T-helper 1 cell treated with Interleukin-12 subunit alpha and Interleukin-12 subunit beta and Interleukin-4 antibody, amounts not matched to agents 30 μg/mL and 1 μg/mL, for 36 hours (primary cell): ENCODE data around the gene RBM34.
"Not testable (repeated sequence)": the region's sequence is repeated elsewhere in the genome, so short reads cannot be mapped to it uniquely, and the experiment has no call there.

Experiments
- H3K27ac Mint-ChIP-seq: one replicate; pipeline ENCODE4 v1.8.0; 2021; ENCODE audit warnings: mild to moderate bottlenecking, mixed read lengths
- H3K27me3 Mint-ChIP-seq: one replicate; pipeline ENCODE4 v1.8.0; 2021; ENCODE audit warnings: low read depth, mixed read lengths
- H3K36me3 Mint-ChIP-seq: one replicate; pipeline ENCODE4 v1.8.0; 2021; ENCODE audit warnings: low read depth, mixed read lengths
- H3K4me1 Mint-ChIP-seq: one replicate; pipeline ENCODE4 v1.8.0; 2021; ENCODE audit warnings: low read depth, mixed read lengths
- H3K4me3 Mint-ChIP-seq: one replicate; pipeline ENCODE4 v1.8.0; 2021; ENCODE audit warnings: mild to moderate bottlenecking, moderate library complexity, mixed read lengths
- H3K9me3 Mint-ChIP-seq: one replicate; pipeline ENCODE4 v1.8.0; 2021; ENCODE audit warnings: mixed read lengths

RBM34 gene

DNA sequence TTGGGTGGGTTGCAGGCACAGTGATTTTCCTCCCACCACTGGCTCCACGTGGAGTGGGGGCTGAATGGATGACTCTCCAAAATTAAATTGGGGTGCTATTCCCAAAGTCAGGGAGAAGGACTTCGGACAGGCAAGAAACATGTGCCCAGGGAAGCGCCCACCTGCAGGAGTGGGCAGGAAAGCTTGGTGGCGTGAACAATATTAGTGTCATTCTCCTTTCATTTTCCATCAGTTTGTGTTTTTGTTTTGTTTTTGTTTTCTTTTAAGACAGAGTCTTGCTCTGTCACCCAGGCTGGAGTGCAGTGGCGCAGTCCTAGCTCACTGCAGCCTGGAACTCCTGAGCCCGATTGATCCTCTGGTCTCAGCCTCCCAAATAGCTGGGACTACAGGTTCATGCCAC lies 62.5 kb downstream of the RBM34 start:
- no peak overlapping the region for H3K27ac Mint-ChIP-seq
- H3K4me3 Mint-ChIP-seq, result no peak overlapping the region
- H3K36me3 Mint-ChIP-seq, result peaks cover 2% of the 10 kb centered on the region
- H3K27me3 Mint-ChIP-seq, result no peaks in the 10 kb centered on the region
- peaks cover 18% of the 10 kb centered on the region for H3K4me1 Mint-ChIP-seq
- H3K9me3 Mint-ChIP-seq, result no peaks in the 10 kb centered on the region

DNA sequence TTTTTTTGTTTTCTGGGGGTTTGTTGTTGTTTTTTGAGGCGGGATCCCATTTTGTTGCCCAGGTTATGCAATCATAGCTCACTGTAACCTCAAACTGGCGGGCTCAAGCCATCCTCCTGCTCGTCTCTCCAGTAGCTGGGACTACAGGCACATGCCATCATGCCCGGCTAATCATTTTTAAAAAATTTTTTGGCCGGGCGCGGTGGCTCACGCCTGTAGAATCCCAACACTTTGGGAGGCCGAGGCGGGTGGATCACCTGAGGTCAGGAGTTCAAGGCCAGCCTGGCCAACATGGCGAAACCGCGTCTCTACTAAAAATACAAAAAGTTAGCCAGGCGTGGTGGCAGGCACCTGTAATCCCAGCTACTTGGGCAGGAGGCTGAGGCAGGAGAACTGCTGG lies 63.5 kb downstream of the RBM34 start:
- H3K9me3 Mint-ChIP-seq, H3K27me3 Mint-ChIP-seq, H3K27ac Mint-ChIP-seq, H3K4me3 Mint-ChIP-seq, H3K36me3 Mint-ChIP-seq: not testable (repeated sequence)
- H3K4me1 Mint-ChIP-seq, result peaks cover 16% of the 10 kb centered on the region

DNA sequence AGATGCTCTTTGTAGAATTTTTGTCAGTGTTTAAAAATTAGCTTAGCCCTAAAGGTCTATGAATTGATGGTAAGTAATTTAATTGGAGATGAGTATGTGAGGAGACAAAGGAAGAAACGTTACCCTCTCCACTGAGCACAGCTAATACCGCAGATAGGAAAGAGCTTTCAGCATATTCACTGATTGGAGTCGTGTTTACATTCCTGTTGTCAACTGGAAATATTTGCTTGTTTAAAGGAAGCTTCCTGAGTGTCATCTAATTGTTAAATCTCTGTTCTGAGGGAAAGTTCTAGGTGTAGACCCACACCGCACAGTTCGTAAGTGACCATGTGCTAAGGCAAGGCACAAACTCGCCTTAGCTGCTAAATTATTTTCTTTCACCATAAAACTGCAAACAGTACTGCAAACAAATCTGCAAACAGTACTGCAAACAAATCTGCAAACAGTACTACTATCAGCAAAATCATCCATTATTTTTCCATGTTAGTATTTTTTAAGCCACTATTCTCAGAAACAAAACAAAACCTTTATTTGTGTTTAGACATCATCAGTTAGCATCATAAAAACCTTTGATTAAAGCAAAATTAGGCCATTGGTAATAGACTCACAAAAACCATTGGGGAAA lies 65.0 kb downstream of the RBM34 start:
- H3K4me3 Mint-ChIP-seq, result no peak overlapping the region
- no peak overlapping the region for H3K27ac Mint-ChIP-seq
- H3K27me3 Mint-ChIP-seq, result no peaks in the 10 kb centered on the region
- peaks cover 8% of the 10 kb centered on the region for H3K4me1 Mint-ChIP-seq
- no peaks in the 10 kb centered on the region for H3K9me3 Mint-ChIP-seq
- no peaks in the 10 kb centered on the region for H3K36me3 Mint-ChIP-seq

DNA sequence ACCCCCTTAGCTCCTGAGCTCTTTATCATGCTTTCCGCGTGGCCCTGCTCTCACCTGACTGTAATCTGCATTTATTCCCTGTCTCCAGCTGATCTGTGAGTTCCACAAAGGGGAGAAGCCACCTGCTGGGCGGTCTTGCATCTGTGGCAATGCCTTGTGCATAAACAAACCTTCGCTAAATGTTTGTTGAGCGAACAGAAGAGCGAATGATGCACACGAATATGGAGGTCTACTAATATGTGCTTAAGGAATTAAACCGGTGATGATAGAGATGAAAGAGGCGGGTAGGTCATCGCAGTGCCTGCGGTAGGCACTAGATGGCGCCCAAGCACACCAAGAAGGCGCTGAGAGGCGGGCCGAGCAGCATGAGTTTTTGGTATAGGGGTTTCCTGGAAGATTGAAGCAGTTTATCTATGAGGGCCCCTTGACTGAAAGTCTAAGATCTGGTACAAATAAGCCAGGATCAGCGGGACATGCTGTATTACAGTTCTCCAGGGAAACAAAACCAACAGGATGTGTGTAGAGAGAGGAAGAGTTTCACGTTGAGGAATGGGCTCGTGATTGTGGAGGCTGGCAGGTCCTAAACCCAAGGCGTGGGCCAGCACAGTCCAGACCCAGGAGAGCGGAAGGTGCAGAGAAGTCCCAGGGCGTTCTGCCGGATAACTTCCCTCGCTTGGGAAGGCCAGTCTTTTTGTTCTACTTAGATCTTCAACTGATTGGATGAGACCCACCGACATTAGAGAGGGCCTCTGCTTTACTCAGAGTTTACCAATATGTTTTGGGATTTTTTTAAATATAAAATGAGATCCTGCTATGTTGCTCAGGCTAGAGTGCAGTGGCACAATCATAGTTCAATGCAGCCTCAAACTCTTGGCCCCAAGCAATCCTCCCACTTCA lies 67.1 kb downstream of the RBM34 start:
- H3K27ac Mint-ChIP-seq, result no peak overlapping the region
- no peaks in the 10 kb centered on the region for H3K27me3 Mint-ChIP-seq
- no peaks in the 10 kb centered on the region for H3K9me3 Mint-ChIP-seq
- no peak overlapping the region for H3K4me3 Mint-ChIP-seq
- peaks cover 10% of the 10 kb centered on the region for H3K4me1 Mint-ChIP-seq
- H3K36me3 Mint-ChIP-seq, result no peaks in the 10 kb centered on the region

DNA sequence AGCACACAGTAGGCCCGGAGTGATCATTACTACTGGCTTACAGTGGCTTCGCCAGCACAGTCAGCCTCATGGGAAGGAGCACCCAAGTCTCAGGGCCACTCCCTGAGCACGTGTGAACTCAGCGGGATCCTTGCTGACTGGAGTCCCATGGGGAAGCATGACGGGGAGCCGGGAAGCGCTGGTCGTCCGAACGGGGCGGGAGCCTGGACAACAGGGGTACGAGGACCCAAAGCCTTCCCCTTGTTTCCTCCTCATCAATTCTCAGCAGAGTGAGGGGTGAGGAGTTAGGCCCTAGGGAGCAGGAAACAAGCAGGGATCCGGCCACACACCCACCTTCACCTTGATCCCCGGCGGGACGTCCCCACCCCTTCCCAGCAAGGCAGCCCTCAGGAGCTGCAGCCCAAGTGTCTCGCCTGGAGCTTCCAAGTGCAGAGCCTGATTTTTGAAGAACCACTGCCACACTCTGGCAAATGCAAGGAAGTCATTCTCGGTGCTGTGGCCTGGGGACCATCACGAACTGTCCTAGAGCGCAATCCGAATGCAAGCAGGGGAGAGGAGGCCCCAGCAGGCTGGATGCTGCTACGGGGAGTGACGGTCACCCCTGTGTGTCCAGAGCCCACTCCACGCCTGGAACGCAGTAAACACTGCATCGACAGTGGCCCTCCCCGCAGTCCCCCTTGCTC lies 67.9 kb downstream of the RBM34 start:
- Mint-ChIP-seq H3K27ac (no peak overlapping the region), H3K36me3 (no peaks in the 10 kb centered on the region), H3K27me3 (no peaks in the 10 kb centered on the region), H3K4me3 (no peak overlapping the region), H3K9me3 (no peaks in the 10 kb centered on the region), H3K4me1 (peaks cover 10% of the 10 kb centered on the region)

DNA sequence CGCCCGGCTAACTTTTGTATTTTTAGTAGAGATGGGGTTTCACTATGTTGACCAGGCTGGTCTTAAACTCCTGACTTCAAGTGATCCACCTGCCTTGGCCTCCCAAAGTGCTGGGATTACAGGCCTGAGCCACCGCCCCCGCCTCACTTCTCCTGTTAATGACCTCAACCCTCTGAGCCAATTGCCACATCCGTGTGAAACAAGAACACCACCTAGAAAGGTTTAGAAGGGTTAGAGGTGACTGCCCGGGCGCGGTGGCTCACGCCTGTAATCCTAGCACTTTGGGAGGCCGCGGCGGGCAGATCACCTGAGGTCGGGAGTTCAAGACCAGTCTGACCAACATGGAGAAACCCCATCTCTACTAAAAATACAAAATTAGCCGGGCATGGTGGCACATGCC lies 68.6 kb downstream of the RBM34 start:
- not testable (repeated sequence) for H3K9me3 Mint-ChIP-seq, H3K27me3 Mint-ChIP-seq, H3K4me3 Mint-ChIP-seq, H3K36me3 Mint-ChIP-seq, H3K27ac Mint-ChIP-seq
- H3K4me1 Mint-ChIP-seq, result peaks cover 10% of the 10 kb centered on the region

DNA sequence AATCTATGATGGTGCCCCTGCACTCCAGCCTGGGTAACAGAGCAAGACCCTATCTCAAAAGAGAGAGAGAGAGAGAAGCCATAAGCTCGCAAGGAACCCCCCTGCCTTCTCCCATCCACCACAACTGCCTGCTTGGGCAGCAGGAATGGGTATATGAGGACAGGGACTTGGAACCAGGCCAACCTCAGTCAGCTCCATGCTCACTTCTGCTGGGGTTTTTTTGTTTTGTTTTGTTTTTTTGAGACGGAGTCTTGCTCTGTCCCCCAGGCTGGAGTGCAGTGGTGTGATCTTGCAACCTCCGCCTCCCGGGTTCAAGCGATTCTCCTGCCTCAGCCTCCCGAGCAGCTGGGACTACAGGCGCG lies 69.0 kb downstream of the RBM34 start:
- not testable (repeated sequence) for H3K27me3 Mint-ChIP-seq, H3K4me3 Mint-ChIP-seq, H3K9me3 Mint-ChIP-seq, H3K36me3 Mint-ChIP-seq, H3K27ac Mint-ChIP-seq
- peaks cover 10% of the 10 kb centered on the region for H3K4me1 Mint-ChIP-seq

DNA sequence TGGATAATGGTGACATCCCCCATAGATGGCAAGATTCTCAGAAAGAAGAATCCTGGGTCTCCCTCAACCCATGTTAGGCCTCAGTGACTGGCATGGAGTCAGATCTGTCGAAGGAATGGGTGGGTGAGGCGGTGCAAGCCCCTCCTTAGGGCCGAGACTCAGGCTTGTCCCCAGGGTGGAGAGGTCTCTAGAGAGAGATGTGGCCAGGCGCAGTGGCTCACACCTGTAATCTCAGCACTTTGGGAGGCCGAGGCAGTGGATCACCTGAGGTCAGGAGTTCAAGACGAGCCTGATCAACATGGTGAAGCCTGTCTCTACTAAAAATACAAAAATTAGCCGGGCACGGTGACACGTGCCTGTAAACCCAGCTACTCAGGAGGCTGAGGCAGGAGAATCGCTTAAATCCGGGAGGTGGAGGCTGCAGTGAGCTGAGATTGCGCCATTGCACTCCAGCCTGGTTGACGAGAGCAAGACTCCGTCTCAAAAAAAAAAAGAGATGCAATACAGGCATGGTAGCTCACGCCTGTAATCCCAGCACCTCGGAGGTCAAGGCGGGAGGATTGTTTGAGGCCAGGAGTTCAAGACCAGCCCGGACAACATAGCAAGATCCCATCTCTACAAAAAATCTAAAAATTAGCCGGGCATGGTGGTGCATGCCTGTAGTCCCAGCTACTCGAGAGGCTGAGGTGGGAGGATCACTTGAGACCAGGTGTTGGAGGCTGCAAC lies 69.6 kb downstream of the RBM34 start:
- H3K9me3 Mint-ChIP-seq, H3K27me3 Mint-ChIP-seq, H3K4me3 Mint-ChIP-seq: not testable (repeated sequence)

DNA sequence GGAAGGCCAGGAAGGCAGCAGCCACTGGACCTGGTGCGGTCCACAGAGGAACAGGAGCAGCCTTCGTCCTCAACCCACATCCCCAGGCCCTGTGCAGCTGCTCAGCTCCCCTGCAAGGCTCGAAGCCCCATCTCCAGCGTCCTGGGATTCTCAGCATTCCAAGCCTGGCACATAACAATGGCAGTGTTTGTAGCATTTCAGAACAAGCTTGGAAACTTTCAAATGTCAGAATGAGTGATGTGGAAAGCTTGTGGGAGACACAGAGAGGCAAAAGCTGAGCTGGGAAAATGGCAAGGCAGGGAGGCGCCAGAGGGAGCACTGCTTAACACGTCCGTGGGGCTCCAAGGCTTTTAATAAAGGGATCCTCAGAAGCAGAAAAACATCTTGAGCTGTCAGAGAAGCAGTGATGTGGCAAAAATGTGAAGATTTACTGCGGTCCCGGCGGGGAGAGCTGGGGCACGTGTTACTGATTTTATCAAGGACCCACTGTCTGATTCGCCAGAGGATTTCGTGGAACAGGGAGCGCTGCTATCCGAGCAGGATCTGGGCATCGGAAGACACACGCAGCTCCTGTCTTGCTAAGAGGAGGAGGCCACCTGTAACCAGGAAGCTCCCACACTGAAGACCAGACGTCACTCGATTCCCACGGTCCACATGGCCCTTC lies 70.5 kb downstream of the RBM34 start:
- H3K9me3 Mint-ChIP-seq, result no peaks in the 10 kb centered on the region
- no peak overlapping the region for H3K4me3 Mint-ChIP-seq
- no peak overlapping the region for H3K27ac Mint-ChIP-seq
- H3K4me1 Mint-ChIP-seq, result peaks cover 10% of the 10 kb centered on the region
- no peaks in the 10 kb centered on the region for H3K36me3 Mint-ChIP-seq
- H3K27me3 Mint-ChIP-seq, result no peaks in the 10 kb centered on the region

More for the DNA sequence above, 69.6 kb downstream of the RBM34 start:
- peaks cover 10% of the 10 kb centered on the region for H3K4me1 Mint-ChIP-seq
- H3K27ac Mint-ChIP-seq, H3K36me3 Mint-ChIP-seq: not testable (repeated sequence)

DNA sequence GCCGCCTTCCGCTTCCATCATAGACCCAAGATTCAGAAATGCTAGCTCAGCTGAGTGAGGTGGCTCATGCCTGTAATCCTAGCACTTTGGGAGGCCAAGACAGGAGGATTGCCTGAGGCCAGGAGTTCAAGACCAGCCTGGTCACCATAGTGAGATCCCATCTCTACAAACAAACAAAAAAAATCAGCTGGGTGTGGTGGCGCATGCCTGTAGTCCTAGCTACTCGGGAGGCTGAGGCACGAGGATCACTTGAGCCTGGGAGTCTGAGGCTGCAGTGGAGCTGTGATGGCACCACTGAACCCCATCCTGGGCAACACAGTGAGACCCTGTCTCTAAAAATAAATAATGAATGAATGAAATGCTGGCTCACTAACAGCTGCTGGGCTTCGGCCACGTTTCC lies 72.1 kb downstream of the RBM34 start:
- Mint-ChIP-seq H3K9me3 (no peaks in the 10 kb centered on the region), H3K27ac (no peak overlapping the region), H3K27me3 (no peaks in the 10 kb centered on the region), H3K4me1 (peaks cover 12% of the 10 kb centered on the region), H3K36me3 (no peaks in the 10 kb centered on the region), H3K4me3 (no peak overlapping the region)

DNA sequence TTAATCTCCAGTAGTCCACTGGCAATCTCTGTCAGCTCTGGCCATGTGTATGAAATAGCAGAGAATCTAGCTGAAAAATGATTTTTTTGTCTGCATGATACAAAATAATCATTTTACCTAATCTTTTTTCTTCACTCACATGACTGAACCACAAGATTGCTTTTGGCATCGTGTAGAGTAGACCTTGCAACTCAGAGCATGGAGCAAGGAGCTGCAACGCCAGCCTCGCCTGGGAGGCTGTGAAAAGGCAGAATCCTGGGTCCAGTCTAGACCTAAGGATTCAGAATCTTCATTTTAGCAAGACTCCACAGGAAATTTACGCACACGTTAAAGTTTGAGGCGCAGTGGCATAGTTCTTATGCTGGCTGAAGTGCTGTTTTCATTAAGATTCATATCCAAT lies 72.6 kb downstream of the RBM34 start:
- H3K4me3 Mint-ChIP-seq, result no peak overlapping the region
- no peaks in the 10 kb centered on the region for H3K27me3 Mint-ChIP-seq
- no peak overlapping the region for H3K27ac Mint-ChIP-seq
- peaks cover 13% of the 10 kb centered on the region for H3K4me1 Mint-ChIP-seq
- H3K36me3 Mint-ChIP-seq, result no peaks in the 10 kb centered on the region
- no peaks in the 10 kb centered on the region for H3K9me3 Mint-ChIP-seq

DNA sequence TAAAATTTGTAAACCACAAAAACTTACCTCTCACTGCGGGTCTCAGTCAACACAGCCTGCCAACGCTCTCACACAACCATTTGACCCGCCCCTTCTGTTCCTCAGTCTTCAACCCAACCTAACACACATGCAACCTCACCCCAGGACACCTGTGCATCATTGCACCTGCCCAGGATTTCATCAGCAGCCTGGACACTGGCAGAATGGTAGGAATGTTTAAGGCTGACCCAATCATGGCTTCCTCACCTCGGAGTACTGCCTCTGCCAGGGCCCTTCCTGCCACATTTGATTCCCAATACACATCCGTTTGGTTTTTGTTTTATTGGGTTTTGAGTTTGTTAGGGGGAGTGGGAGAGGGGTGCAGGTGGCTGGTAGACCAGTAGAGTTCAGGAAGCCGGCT lies 73.1 kb downstream of the RBM34 start:
- no peaks in the 10 kb centered on the region for H3K9me3 Mint-ChIP-seq

DNA sequence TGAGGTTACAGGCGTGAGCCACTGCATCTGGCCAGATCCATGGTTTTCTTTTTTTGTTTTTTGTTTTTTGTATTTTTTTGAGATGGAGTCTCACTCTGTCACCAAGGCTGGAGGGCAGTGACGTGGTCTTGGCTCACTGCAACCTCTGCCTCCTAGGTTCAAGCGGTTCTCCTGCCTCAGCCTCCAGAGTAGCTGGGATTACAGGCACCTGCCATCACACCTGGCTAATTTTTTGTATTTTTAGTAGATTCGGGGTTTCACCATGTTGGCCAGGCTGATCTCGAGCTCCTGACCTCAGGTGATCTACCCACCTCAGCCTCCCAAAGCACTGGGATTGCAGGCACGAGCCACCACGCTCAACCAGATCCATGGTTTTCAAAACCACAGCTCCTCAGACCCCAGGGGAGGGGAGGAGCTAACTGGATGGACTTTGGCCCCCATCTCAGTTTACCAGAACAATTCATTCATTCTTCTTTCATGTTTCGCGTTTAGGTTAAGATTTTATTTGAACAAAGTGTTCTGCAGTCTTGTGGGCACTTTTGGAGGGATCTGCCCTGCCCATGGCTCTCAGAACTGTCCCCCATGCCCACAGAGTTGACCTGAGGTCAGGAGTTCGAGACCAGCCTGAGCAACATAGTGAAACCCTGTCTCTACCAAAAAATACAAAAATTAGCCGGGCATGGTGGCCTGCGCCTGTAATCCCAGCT lies 75.5 kb downstream of the RBM34 start:
- not testable (repeated sequence) for H3K27me3 Mint-ChIP-seq, H3K36me3 Mint-ChIP-seq, H3K4me3 Mint-ChIP-seq, H3K9me3 Mint-ChIP-seq, H3K27ac Mint-ChIP-seq
- peaks cover 25% of the 10 kb centered on the region for H3K4me1 Mint-ChIP-seq

More for the DNA sequence above, 73.1 kb downstream of the RBM34 start:
- H3K27ac Mint-ChIP-seq, result no peak overlapping the region
- H3K36me3 Mint-ChIP-seq, result no peaks in the 10 kb centered on the region
- peaks cover 17% of the 10 kb centered on the region for H3K4me1 Mint-ChIP-seq
- H3K4me3 Mint-ChIP-seq, result no peak overlapping the region
- H3K27me3 Mint-ChIP-seq, result no peaks in the 10 kb centered on the region
